Uterus (tissue), 4 donors: ENCODE results near the gene VAMP4. TPM values are rescaled to one million over a fixed set of nuclear protein-coding genes. Genes with fewer than 3 reads are reported as not detected.
A peak's percentile ranks its signal among the peaks of the same experiment; 100 is the strongest.

Experiments used
- DNase-seq, 2 donors: peaks; one replicate each; pipeline ENCODE4 v3.0.0-alpha.2; 2019 to 2020
- H3K27ac ChIP-seq, 2 donors: fragments of 200-600 bp; sonication (generic); 1 replicate in 1 of 2; 2 replicates in 1 of 2; pipeline ENCODE4 v1.5.1; 2016 to 2018
- H3K27me3 ChIP-seq, 2 donors: fragments of 200-600 bp; sonication (generic); one replicate each; pipeline ENCODE4 v1.5.1; 2018 to 2019; ENCODE audit warnings: control low read depth in 1 of 2
- H3K36me3 ChIP-seq, 2 donors: fragments of 200-600 bp; sonication (generic); one replicate each; pipeline ENCODE4 v1.5.1; 2019; ENCODE audit warnings: control low read depth in 1 of 2
- H3K4me1 ChIP-seq, 2 donors: fragments of 200-600 bp; sonication (generic); one replicate each; pipeline ENCODE4 v1.5.1; 2018 to 2019; ENCODE audit warnings: control low read depth in 1 of 2
- H3K4me3 ChIP-seq, 2 donors: fragments of 200-600 bp; sonication (generic); 1 replicate in 1 of 2; 2 replicates in 1 of 2; pipeline ENCODE4 v1.5.1; 2018 to 2019; ENCODE audit warnings: mild to moderate bottlenecking in 1 of 2
- H3K9me3 ChIP-seq, 2 donors: fragments of 200-600 bp; sonication (generic); one replicate each; pipeline ENCODE4 v1.5.1; 2019; ENCODE audit warnings: control low read depth in 1 of 2
- POLR2A ChIP-seq, 2 donors: fragments of 450-650 bp; IDR thresholded peaks; one replicate each; pipeline ENCODE4 v1.6.1; 2016; ENCODE audit warnings: antibody characterized with exemption in 2 of 2, mild to moderate bottlenecking in 1 of 2, moderate library complexity in 1 of 2
- intact Hi-C: fragments of 100-400 bp; cut with DNase I; formaldehyde crosslinking; loops from one replicate; pipeline ENCODE4 v1.15.1; 2023; ENCODE audit warnings: low total_unique reads
- total RNA-seq, 4 donors: library from RNA; depleted of rRNA in 3 of 4; stranded (reverse); fragments of >200 nt in 3 of 4; gene quantifications; one replicate each; pipeline versions ENCODE4 v1.1.0 to v1.2.4, GENCODE V29; 2014 to 2023
- TF ChIP-seq, protein P1 (sequence below), 4 experiments: fragments of 200-600 bp in 2 of 4; fragments of 450-650 bp in 2 of 4; sonication (generic) in 2 of 4; IDR thresholded peaks; one replicate each; pipeline ENCODE4 v1.5.1; 2016 to 2019; ENCODE audit warnings: antibody characterized with exemption in 4 of 4, mild to moderate bottlenecking in 2 of 4, moderate library complexity in 1 of 4
- donor health status: DM: yes; HTN: yes; CAD: no.

VAMP4 gene
- total RNA-seq, 4 donors from 2014 or later: 8.2 to 30.2 (median 19.5) TPM

DNA sequence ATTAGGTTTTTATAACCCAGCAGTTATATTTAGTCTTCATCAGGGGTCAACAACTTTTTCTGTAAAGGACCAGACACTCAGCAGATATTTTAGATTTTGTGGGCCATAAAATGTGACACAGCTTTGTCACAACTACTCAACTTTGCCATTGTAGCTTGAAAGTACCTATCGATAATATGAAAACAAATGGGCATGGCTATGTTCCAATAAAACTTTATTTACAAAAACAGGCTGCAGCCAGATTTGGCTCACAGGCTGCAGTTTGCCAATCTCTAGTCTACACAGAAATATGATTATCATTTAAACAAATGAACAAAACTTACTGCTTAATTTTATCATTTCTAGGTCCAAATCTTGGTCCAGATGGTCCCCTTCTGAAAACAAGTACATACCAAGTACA lies 23.0 kb downstream of the VAMP4 start:
- no peak for DNase-seq
- no peaks in the 10 kb centered on the region for H3K36me3 ChIP-seq
- intact Hi-C loops: no loop called here
- peaks cover 0 to 4% of the 10 kb centered on the region in 2 donors for H3K9me3 ChIP-seq
- H3K27ac ChIP-seq: no peak overlapping the region
- H3K4me3 ChIP-seq: no peak overlapping the region
- TF ChIP-seq POLR2A (IDR thresholded peaks at IDR 0.05): no peak
- TF ChIP-seq, protein P1, sequence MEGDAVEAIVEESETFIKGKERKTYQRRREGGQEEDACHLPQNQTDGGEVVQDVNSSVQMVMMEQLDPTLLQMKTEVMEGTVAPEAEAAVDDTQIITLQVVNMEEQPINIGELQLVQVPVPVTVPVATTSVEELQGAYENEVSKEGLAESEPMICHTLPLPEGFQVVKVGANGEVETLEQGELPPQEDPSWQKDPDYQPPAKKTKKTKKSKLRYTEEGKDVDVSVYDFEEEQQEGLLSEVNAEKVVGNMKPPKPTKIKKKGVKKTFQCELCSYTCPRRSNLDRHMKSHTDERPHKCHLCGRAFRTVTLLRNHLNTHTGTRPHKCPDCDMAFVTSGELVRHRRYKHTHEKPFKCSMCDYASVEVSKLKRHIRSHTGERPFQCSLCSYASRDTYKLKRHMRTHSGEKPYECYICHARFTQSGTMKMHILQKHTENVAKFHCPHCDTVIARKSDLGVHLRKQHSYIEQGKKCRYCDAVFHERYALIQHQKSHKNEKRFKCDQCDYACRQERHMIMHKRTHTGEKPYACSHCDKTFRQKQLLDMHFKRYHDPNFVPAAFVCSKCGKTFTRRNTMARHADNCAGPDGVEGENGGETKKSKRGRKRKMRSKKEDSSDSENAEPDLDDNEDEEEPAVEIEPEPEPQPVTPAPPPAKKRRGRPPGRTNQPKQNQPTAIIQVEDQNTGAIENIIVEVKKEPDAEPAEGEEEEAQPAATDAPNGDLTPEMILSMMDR (IDR thresholded peaks at IDR 0.05): no peak
- no peaks in the 10 kb centered on the region for H3K4me1 ChIP-seq
- H3K27me3 ChIP-seq: no peaks in the 10 kb centered on the region

DNA sequence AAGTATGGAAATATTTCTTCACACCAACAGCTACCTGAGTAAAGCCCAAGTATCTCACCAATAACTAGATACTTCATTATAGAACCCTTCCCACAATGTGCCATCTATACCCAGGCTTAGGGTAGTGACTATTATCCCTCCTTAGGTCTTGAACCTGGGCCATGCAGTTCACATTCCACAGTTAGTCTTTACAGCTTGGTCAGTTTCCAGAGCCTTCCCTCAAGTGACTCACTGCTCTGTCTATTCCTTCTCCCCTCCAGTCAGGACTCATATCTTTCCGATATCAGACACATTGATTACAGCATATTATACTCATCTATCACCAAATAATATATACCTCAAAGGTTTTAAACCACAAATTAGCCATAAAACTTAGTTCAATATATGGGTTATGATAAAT lies 23.6 kb downstream of the VAMP4 start:
- TF ChIP-seq, protein P1 (IDR thresholded peaks at IDR 0.05): no peak
- H3K4me3 ChIP-seq: no peak overlapping the region

DNA sequence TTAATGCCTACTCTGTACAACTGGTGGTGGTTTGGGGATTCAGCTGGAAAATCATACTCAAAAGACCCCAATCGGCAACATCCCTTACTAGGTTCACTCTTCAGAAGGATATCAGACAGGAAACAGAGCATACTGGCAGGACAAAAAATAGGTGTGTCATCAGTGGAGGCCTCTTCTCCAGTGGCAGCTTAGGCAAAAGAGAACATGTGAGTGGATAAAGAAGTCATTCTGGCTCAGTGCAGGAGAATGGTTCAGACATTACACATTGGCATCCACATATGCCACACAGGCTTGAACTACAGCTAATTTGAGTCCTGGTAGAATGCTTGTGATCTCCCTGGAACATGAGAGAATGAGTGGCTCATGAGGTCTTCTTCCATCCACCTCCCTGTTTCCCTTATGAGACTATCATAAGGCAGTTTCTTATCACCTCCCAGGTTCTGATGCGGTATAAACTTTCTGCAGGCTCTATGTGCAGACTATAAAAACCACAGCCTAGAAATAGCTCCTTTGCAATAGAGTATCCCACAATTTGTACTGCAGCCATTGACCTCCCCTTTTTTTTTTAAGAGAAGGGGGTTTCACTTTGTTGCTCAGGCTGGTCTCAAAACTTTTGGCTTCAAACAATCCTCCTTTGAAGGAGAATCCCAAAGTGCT lies 24.7 kb downstream of the VAMP4 start:
- intact Hi-C loops: no loop called here
- Histone ChIP-seq H3K27ac (peak overlapping the region in 1 of 2 donors; percentile 3), H3K9me3 (no peaks in the 10 kb centered on the region), H3K36me3 (no peaks in the 10 kb centered on the region), H3K4me1 (no peaks in the 10 kb centered on the region), H3K27me3 (no peaks in the 10 kb centered on the region), H3K4me3 (no peak overlapping the region)
- no peak for DNase-seq
- no peak for TF ChIP-seq POLR2A (IDR thresholded peaks at IDR 0.05)
- TF ChIP-seq, protein P1 (IDR thresholded peaks at IDR 0.05): no peak

More for the DNA sequence above, 23.6 kb downstream of the VAMP4 start:
- no peak for DNase-seq
- intact Hi-C loops: no loop called here
- H3K4me1 ChIP-seq: no peaks in the 10 kb centered on the region
- H3K27me3 ChIP-seq: no peaks in the 10 kb centered on the region
- H3K36me3 ChIP-seq: no peaks in the 10 kb centered on the region
- H3K9me3 ChIP-seq: peaks cover 0 to 4% of the 10 kb centered on the region in 2 donors
- H3K27ac ChIP-seq: no peak overlapping the region

DNA sequence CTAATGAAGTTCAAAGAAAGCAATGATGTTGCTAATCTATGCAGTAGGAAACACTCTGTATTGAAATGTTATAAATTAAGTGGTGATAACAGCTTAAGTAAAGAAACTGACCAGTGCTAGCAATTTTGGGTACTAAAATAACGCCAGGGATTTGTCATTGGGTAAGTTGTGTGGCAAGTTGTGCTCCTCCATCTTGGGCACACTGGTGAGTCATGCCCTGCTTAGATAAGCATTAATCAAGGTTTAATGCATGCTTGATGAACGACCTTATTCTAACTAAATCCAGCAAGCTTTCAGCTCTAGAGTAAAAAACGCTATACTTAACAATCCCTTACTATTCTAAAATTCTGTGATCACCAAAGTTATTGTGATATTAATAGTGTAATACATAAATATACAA lies 25.2 kb downstream of the VAMP4 start:
- Histone ChIP-seq H3K9me3 (no peaks in the 10 kb centered on the region), H3K4me1 (no peaks in the 10 kb centered on the region), H3K36me3 (no peaks in the 10 kb centered on the region), H3K4me3 (no peak overlapping the region), H3K27ac (peak overlapping the region in 1 of 2 donors; percentile 3), H3K27me3 (no peaks in the 10 kb centered on the region)
- no peak for DNase-seq
- intact Hi-C loops: no loop called here
- TF ChIP-seq POLR2A (IDR thresholded peaks at IDR 0.05): no peak
- TF ChIP-seq, protein P1 (IDR thresholded peaks at IDR 0.05): no peak

DNA sequence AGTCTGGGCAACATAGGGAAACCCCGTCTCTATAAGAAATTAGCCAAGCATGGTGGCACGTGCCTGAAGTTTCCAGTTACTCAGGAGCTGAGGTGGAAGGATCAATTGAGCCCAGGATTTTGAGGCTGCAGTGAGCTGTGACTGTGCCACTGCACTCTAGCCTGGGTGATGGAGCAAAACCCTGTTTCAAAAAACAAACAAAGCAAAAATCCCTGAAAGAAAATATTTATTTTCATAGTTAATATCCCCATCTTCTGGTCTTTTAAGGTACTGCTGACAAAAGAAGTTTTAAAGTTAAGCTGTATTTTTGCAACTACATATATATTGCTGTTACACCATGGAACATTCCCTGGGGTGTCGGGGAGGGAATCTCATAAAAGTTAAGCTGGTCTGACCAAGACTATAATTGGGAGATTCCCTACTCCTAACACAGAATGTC lies 26.0 kb downstream of the VAMP4 start:
- Histone ChIP-seq H3K27me3 (no peaks in the 10 kb centered on the region), H3K36me3 (no peaks in the 10 kb centered on the region), H3K4me1 (no peaks in the 10 kb centered on the region), H3K4me3 (no peak overlapping the region), H3K27ac (peak overlapping the region; percentile 45 to 75), H3K9me3 (no peaks in the 10 kb centered on the region)
- TF ChIP-seq POLR2A (IDR thresholded peaks at IDR 0.05): no peak
- TF ChIP-seq, protein P1 (IDR thresholded peaks at IDR 0.05): peak; percentile 50 to 64 (median 59)
- DNase-seq: no peak
- intact Hi-C loops: no loop called here
